Skeletal muscle satellite cell (primary cell): ENCODE data around the gene CSGALNACT2.

Source experiments
- H3K27me3 ChIP-seq: 2 replicates; pipeline ENCODE4 v1.7.0; 2013; ENCODE audit warnings: low read length; ENCODE audit not compliant: control insufficient read depth, insufficient read depth
- H3K36me3 ChIP-seq: 2 replicates; pipeline ENCODE4 v1.7.0; 2013; ENCODE audit warnings: mild to moderate bottlenecking, control low read depth, low read length; ENCODE audit not compliant: insufficient read depth
- H3K4me1 ChIP-seq: 2 replicates; pipeline ENCODE4 v1.7.0; 2013; ENCODE audit warnings: low read length; ENCODE audit not compliant: control insufficient read depth, insufficient read depth
- H3K4me2 ChIP-seq: 2 replicates; pipeline ENCODE4 v1.7.0; 2013; ENCODE audit warnings: mild to moderate bottlenecking, low read length
- H3K4me3 ChIP-seq: 2 replicates; pipeline ENCODE4 v1.7.0; 2013; ENCODE audit warnings: low read length
- H3K9ac ChIP-seq: 2 replicates; pipeline ENCODE4 v1.7.0; 2013; ENCODE audit warnings: mild to moderate bottlenecking, low read depth, low read length, moderate library complexity
- H3K9me3 ChIP-seq: replicated peaks from 2 replicates; pipeline ENCODE4 v1.7.0; 2013; ENCODE audit warnings: mild to moderate bottlenecking, control low read depth, low read length

The CSGALNACT2 gene

DNA sequence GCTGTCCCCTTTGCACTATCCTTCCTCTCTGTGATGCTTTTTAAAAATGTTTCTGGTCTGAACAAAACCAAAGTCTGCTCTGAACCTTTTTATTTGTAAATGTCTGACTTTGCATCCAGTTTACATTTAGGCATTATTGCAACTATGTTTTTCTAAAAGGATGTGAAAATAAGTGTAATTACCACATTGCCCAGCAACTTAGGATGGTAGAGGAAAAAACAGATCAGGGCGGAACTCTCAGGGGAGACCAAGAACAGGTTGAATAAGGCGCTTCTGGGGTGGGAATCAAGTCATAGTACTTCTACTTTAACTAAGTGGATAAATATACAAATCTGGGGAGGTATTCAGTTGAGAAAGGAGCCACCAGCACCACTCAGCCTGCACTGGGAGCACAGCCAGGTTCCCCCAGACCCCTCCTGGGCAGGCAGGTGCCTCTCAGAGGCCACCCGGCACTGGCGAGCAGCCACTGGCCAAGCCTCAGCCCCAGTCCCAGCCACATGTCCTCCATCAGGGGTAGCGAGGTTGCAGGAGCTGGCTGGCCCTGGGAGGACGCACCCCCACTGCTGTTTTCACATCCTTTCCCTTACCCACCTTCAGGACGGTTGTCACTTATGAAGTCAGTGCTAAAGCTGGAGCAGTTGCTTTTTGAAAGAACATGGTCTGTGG lies 11.4 kb upstream of the CSGALNACT2 start:
- peaks cover 18% of the 10 kb centered on the region for H3K4me1 ChIP-seq
- no peak overlapping the region for H3K4me2 ChIP-seq
- H3K27me3 ChIP-seq = peaks cover 20% of the 10 kb centered on the region
- no peaks in the 10 kb centered on the region for H3K9me3 ChIP-seq
- H3K36me3 ChIP-seq = no peaks in the 10 kb centered on the region
- H3K4me3 ChIP-seq = no peak overlapping the region
- no peak overlapping the region for H3K9ac ChIP-seq

DNA sequence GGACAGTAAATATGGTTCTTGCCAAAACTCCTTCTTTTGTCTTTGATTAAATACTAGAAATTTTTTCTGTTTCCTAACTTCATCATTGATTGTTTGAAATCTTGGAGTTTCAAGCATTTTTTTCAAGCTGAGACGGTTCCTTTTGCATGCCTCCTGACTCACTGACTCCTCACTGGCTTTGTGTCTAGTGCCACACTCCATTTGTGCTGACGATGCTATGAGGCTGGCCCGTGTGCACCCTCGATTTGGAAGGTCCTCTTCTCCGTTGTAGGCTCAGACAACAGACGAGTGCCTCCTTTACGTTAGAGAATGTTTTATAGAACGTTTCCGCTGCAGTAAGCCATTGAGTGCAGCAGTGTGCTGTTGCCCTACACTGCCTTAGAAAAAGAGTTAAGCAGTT lies 10.8 kb upstream of the CSGALNACT2 start:
- H3K9me3 ChIP-seq = no peaks in the 10 kb centered on the region
- H3K9ac ChIP-seq = no peak overlapping the region
- no peak overlapping the region for H3K4me2 ChIP-seq
- H3K36me3 ChIP-seq = no peaks in the 10 kb centered on the region
- H3K4me3 ChIP-seq = no peak overlapping the region
- H3K27me3 ChIP-seq = peaks cover 18% of the 10 kb centered on the region
- peaks cover 18% of the 10 kb centered on the region for H3K4me1 ChIP-seq

- Histone ChIP-seq H3K36me3 (no peaks in the 10 kb centered on the region), H3K4me2 (no peak overlapping the region), H3K4me3 (no peak overlapping the region), H3K4me1 (peaks cover 18% of the 10 kb centered on the region), H3K9me3 (no peaks in the 10 kb centered on the region), H3K9ac (no peak overlapping the region), H3K27me3 (peaks cover 13% of the 10 kb centered on the region)
Measured at GRCh38 chr10:43128331-43128730, 9.9 kb upstream of the CSGALNACT2 start.

DNA sequence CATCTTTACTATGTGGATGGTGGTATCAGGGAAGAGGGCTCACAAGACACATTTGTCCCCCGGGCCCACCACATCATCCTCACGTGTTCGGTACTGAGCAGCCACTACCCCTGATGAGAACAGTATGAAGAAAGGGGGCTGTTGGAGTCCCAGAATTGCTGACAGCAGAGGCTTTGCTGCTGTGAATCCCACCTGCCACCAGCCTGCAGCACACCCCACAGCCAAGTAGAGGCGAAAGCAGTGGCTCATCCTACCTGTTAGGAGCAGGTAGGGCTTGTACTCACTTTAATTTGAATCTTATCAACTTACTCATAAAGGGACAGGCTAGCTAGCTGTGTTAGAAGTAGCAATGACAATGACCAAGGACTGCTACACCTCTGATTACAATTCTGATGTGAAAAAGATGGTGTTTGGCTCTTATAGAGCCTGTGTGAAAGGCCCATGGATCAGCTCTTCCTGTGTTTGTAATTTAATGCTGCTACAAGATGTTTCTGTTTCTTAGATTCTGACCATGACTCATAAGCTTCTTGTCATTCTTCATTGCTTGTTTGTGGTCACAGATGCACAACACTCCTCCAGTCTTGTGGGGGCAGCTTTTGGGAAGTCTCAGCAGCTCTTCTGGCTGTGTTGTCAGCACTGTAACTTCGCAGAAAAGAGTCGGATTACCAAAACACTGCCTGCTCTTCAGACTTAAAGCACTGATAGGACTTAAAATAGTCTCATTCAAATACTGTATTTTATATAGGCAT lies 9.1 kb upstream of the CSGALNACT2 start:
- Histone ChIP-seq H3K36me3 (no peaks in the 10 kb centered on the region), H3K4me2 (peak overlapping the region; percentile 66), H3K9me3 (no peaks in the 10 kb centered on the region), H3K4me3 (peak overlapping the region; percentile 32), H3K27me3 (peaks cover 9% of the 10 kb centered on the region), H3K9ac (peak overlapping the region; percentile 52), H3K4me1 (peaks cover 18% of the 10 kb centered on the region)

GRCh38 chr10:43130770-43131171 lies 7.5 kb upstream of the CSGALNACT2 start:
- peaks cover 18% of the 10 kb centered on the region for H3K4me1 ChIP-seq
- H3K4me3 ChIP-seq = no peak overlapping the region
- peaks cover 4% of the 10 kb centered on the region for H3K27me3 ChIP-seq
- no peaks in the 10 kb centered on the region for H3K36me3 ChIP-seq
- H3K4me2 ChIP-seq = no peak overlapping the region
- no peaks in the 10 kb centered on the region for H3K9me3 ChIP-seq
- no peak overlapping the region for H3K9ac ChIP-seq

DNA sequence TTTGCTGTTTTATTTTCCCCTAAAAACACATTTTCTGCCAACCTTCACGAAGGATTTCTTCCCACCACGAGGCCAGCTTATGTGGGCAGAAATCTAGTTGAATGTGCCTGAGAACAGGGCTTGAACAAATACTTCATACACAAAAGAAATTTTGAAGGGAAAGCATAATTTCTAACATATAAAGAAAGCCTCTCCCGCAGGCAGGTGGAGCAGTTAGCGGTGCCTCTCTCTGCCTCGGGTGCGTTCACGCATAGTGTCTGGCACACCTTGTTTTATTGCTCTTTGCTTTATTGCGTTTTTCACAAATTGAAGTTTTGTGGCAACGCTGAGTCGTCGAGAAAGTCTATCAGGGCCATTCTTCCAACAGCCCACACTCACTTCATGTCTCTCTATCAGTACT lies 7.0 kb upstream of the CSGALNACT2 start:
- H3K9me3 ChIP-seq = no peaks in the 10 kb centered on the region
- no peak overlapping the region for H3K9ac ChIP-seq
- no peak overlapping the region for H3K4me2 ChIP-seq
- no peak overlapping the region for H3K4me3 ChIP-seq
- H3K4me1 ChIP-seq = peaks cover 18% of the 10 kb centered on the region
- H3K27me3 ChIP-seq = peaks cover 4% of the 10 kb centered on the region
- no peaks in the 10 kb centered on the region for H3K36me3 ChIP-seq

GRCh38 chr10:43131906-43132305 lies 6.3 kb upstream of the CSGALNACT2 start:
- Histone ChIP-seq H3K4me3 (no peak overlapping the region), H3K9me3 (no peaks in the 10 kb centered on the region), H3K9ac (no peak overlapping the region), H3K36me3 (no peaks in the 10 kb centered on the region), H3K4me2 (no peak overlapping the region), H3K4me1 (peaks cover 23% of the 10 kb centered on the region), H3K27me3 (peaks cover 4% of the 10 kb centered on the region)

DNA sequence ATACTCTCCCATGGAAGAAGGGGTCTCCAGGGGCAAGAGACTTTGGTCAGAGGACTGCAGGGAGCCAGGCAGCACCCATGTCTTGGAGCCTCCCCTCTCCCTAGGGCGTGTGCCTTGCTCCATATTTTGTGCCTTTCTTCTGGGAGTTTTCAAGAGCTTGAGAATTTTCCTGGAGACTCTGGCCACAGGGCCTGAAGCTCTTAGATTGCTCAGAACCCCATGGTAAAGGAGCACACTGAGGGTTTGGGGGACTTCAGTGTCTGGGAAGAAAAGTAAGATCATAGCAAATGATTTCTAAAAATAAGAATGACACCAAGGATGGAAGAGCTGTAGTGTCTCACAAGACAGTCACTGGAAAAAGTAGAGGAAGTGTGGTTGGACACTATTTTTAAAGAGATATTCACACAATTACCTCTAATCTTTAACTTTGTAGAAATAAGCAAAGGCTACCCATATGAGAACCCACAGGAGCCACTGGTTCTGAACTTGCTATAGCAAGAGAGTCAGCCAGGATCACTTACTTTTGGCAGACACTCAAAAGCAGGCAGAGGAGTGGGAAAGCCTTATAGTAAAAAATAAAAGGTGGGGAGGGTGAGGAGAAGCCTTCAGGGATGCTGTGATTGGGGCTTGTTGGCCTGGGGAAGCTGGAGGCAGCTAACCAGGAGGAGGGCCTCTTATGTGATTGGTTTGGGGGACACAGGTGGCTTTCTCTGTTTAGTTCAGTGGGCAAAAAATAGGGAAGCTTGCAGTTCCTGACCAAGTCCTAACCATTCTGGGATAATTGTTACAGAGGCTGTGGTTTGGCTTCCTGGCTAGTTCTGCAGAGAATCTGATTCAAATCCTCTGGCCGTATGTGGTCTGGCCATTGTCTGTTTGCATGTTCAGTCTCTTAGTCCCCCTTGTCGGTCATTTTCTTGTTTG lies 5.1 kb upstream of the CSGALNACT2 start:
- Histone ChIP-seq H3K27me3 (no peaks in the 10 kb centered on the region), H3K4me3 (no peak overlapping the region), H3K36me3 (no peaks in the 10 kb centered on the region), H3K9ac (no peak overlapping the region), H3K4me1 (peaks cover 25% of the 10 kb centered on the region), H3K4me2 (no peak overlapping the region), H3K9me3 (no peaks in the 10 kb centered on the region)

DNA sequence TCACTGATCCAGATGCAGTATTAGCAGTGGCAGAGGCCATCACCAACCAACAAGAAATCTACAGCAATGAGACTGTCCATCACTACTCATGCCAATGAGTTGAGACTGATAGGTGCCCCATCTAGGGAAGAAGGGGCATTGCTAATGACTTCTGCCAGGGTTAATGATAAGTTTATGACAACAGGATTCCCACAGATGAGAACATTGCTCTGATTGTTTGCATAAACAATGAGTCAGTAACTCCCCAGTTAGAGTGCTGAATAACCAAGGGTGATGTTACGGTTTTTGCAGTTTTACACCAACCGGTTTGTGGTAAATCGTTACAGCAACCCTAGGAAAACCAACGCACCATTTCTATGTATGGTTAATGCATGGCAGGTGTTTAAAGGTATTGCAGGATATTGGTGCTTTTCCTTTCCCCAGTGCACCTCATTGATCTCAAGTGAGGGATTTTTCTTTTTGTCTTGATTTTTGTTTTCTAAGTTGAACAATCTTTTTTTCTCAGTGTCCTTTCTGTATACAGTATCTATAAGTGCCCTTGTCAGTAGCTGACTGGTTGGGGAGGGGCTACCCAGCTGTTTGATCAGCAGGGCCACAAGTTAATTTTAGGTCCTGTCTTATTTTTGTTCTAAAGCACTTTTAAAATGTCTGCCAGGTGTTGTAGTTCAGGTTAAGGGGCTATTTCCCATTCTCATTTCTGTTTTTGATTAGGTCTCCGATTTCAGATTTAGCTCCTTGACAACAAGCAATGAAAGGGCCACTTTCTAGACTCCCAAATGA lies 3.9 kb upstream of the CSGALNACT2 start:
- H3K36me3 ChIP-seq = no peaks in the 10 kb centered on the region
- H3K9ac ChIP-seq = no peak overlapping the region
- H3K27me3 ChIP-seq = no peaks in the 10 kb centered on the region
- H3K9me3 ChIP-seq = no peaks in the 10 kb centered on the region
- H3K4me3 ChIP-seq = no peak overlapping the region
- H3K4me2 ChIP-seq = no peak overlapping the region
- H3K4me1 ChIP-seq = peaks cover 14% of the 10 kb centered on the region

DNA sequence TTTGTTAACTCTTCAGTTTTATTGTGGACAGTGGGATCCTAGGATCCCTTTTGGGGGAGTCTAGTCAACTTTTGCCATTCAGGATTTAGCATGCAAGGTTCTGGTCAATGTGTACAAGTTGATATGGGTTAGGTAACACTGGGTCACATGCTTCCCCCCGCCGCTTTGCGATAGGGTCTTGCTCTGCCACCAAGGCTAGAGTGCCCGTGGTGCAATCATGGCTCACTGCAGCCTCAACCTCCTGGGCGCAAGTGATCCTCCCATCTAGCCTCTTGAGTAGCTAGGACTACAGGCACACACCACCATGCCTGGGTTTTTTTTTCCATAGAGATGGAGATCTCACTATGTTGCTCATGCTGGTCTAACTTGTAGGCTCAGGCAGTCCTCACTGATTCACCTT lies 3.2 kb upstream of the CSGALNACT2 start:
- H3K36me3 ChIP-seq = no peaks in the 10 kb centered on the region
- no peaks in the 10 kb centered on the region for H3K9me3 ChIP-seq
- H3K4me3 ChIP-seq = no peak overlapping the region
- no peak overlapping the region for H3K4me2 ChIP-seq
- H3K27me3 ChIP-seq = no peaks in the 10 kb centered on the region
- H3K4me1 ChIP-seq = peaks cover 12% of the 10 kb centered on the region
- no peak overlapping the region for H3K9ac ChIP-seq

DNA sequence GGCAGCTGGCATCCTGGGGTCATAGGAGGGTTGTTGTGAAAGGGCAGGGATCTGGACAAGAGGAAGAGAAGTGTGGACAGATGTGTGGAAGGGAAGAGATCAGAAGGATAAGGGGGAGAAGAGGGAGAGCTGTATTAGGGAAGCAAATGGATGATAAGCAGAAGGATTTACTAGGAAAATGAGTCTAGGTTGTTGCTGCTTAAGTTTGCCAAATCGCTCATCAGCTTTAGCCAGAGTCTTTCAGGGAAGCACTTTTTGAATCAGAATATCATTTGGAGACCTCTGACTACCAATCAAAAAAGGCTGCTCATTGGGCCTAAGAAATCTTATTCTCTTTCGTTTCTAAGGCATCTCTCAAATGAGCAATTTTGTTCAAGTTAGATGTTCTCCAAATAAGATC lies 2.6 kb upstream of the CSGALNACT2 start:
- H3K9me3 ChIP-seq = no peaks in the 10 kb centered on the region

More for the DNA sequence above, 2.6 kb upstream of the CSGALNACT2 start:
- no peaks in the 10 kb centered on the region for H3K27me3 ChIP-seq
- H3K4me2 ChIP-seq = no peak overlapping the region
- no peaks in the 10 kb centered on the region for H3K36me3 ChIP-seq
- H3K4me3 ChIP-seq = no peak overlapping the region
- H3K4me1 ChIP-seq = peaks cover 15% of the 10 kb centered on the region
- H3K9ac ChIP-seq = no peak overlapping the region
